Measurements from ENCODE around the gene CPZ.
A peak's percentile ranks its signal among the peaks of the same experiment; 100 is the strongest.

- peak; percentile 20 for TF ChIP-seq CTCF (IDR thresholded peaks at IDR 0.05)
- TF ChIP-seq EZH2 (IDR thresholded peaks at IDR 0.05; ENCODE audit: borderline replicate concordance, insufficient read depth, low read depth, low read length, poor library complexity, severe bottlenecking): no peak
Observed at GRCh38 chr4:8594097-8595038, 1.8 kb downstream of the CPZ start.
